Tongue (tissue), 2 donors: ENCODE data around the gene DEFB132. TPM values are rescaled to one million over a fixed set of nuclear protein-coding genes. Genes with fewer than 3 reads are reported as not detected.

ENCODE experiments used
- DNase-seq: peaks from one replicate; pipeline ENCODE4 v3.0.0-alpha.2; 2015
- total RNA-seq: library from RNA; depleted of rRNA; stranded (reverse); fragments of >200 nt; gene quantifications from one replicate; pipeline ENCODE4 v1.2.3, GENCODE V29; 2014

DEFB132 gene
- total RNA-seq, 1 donor from 2014 or later = not detected

GRCh38 chr20:266596-267562 is 9.4 kb downstream of the DEFB132 start:
- peak; percentile 91 for DNase-seq

- DNase-seq = no peak
These were observed 13.0 kb downstream of the DEFB132 start for GRCh38 chr20:270517-270916.

- no peak for DNase-seq
These were observed 13.5 kb downstream of the DEFB132 start for GRCh38 chr20:271069-271468.

- no peak for DNase-seq
These were observed 14.0 kb downstream of the DEFB132 start for GRCh38 chr20:271528-271927.

GRCh38 chr20:272718-273117 is 15.2 kb downstream of the DEFB132 start:
- DNase-seq = peak; percentile 29

- DNase-seq = no peak
These were observed 16.4 kb downstream of the DEFB132 start for GRCh38 chr20:273884-274283.

GRCh38 chr20:275791-276190 is 18.3 kb downstream of the DEFB132 start:
- DNase-seq = no peak

GRCh38 chr20:276620-277495 is 19.3 kb downstream of the DEFB132 start:
- DNase-seq = no peak

GRCh38 chr20:277496-277781 is 19.9 kb downstream of the DEFB132 start:
- DNase-seq = no peak

GRCh38 chr20:278181-278580 is 20.7 kb downstream of the DEFB132 start:
- no peak for DNase-seq

- DNase-seq = peak; percentile 70
These were observed 21.4 kb downstream of the DEFB132 start for GRCh38 chr20:278607-279571.

- DNase-seq = no peak
These were observed 26.6 kb downstream of the DEFB132 start for GRCh38 chr20:284172-284571.

GRCh38 chr20:286508-286907 is 29.0 kb downstream of the DEFB132 start:
- DNase-seq = no peak

- no peak for DNase-seq
These were observed 31.6 kb downstream of the DEFB132 start for GRCh38 chr20:288956-289692.

GRCh38 chr20:289693-290083 is 32.2 kb downstream of the DEFB132 start:
- DNase-seq = no peak

- peak; percentile 97 for DNase-seq
These were observed 32.7 kb downstream of the DEFB132 start, which contains the start of gene C20orf96 for GRCh38 chr20:290084-290831. TSS of gene C20orf96 (minus strand) at chr20:290750. CDS start at chr20:290610, 140 bp downstream.

GRCh38 chr20:294602-295001 is 37.1 kb downstream of the DEFB132 start:
- DNase-seq = no peak

- no peak for DNase-seq
These were observed 38.3 kb downstream of the DEFB132 start for GRCh38 chr20:295804-296203.

GRCh38 chr20:297098-297924 is 39.8 kb downstream of the DEFB132 start, which contains the start of gene ZCCHC3:
TSS of gene ZCCHC3 (plus strand) at chr20:297570. CDS start at chr20:297587, 17 bp downstream.
- peak; percentile 97 for DNase-seq
